Measurements from ENCODE around the gene SAMD4A.

DNA sequence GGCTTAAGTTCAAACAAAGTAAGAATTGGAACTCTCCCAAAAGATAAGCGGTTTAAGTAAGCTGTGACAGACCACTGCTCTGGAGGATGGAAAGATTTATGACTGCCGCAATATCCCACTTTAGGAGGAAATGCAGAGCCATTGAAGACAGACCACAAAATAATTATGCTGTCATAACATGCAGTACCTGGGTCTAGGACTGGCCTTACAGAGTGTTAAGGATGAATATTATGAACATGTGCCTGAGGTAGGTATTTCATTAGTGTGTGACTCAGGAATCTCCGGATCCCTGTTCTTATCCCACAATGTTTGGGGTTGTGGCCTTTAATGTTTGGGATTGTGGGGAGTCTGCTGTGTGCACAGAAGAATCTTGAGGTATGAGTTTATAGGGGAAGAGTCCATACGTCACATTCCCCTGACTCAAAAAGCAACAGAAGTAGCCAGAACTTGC lies 114.9 kb downstream of the SAMD4A start:
- TF ChIP-seq, protein P1, sequence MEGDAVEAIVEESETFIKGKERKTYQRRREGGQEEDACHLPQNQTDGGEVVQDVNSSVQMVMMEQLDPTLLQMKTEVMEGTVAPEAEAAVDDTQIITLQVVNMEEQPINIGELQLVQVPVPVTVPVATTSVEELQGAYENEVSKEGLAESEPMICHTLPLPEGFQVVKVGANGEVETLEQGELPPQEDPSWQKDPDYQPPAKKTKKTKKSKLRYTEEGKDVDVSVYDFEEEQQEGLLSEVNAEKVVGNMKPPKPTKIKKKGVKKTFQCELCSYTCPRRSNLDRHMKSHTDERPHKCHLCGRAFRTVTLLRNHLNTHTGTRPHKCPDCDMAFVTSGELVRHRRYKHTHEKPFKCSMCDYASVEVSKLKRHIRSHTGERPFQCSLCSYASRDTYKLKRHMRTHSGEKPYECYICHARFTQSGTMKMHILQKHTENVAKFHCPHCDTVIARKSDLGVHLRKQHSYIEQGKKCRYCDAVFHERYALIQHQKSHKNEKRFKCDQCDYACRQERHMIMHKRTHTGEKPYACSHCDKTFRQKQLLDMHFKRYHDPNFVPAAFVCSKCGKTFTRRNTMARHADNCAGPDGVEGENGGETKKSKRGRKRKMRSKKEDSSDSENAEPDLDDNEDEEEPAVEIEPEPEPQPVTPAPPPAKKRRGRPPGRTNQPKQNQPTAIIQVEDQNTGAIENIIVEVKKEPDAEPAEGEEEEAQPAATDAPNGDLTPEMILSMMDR (IDR thresholded peaks at IDR 0.05), result no peak
- TF ChIP-seq POLR2A (IDR thresholded peaks at IDR 0.05), result no peak

All from lower leg skin (tissue), 3 donors.